ENCODE measurements around the gene ZC3H13. TPM values are rescaled to one million over a fixed set of nuclear protein-coding genes. Genes with fewer than 3 reads are reported as not detected.

Gene ZC3H13
- total and polyA plus RNA-seq, 2 donors (not counting 1 experiment from before 2014, with no cell fraction given), result 4.8 to 65.7 TPM

DNA sequence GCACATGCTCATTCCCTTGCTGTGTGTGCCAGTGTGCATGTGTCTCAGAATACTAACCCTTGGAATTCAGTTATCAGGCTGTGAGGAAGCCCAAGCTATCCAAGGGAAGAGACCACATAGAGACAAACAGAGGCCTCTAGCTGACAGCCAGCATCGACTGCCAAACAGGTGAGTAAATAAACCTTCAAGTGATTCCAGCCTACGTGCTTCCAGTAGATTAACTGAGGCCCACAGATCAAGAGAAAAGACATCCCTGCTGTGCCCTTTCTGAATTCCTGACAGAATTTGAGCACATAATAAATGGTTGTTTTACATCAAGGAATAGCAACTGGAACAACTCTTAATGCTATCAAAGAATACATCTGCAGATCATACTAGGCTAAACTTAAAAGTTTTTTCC is 17.5 kb downstream of the ZC3H13 start:
- ChIA-PET CTCF (interaction anchor here (0.6 to 0.7 kb wide), 2 partner anchors 126 to 766 kb away, joined by 3 read pairs; no protein-coding TSS in a partner anchor), POLR2A (no interaction called here)
- Histone ChIP-seq H3K27me3 (replicated peaks in 1 of 4; ENCODE audit: control extremely low read depth in 1 of 4, control insufficient read depth in 3 of 4, insufficient read depth in 4 of 4, low read length in 3 of 4) (no peaks in the 10 kb centered on the region), H3K4me1 (ENCODE audit: control insufficient read depth in 2 of 2, insufficient read depth in 2 of 2, low read length in 2 of 2) (no peaks in the 10 kb centered on the region), H3K27ac (ENCODE audit: low read length in 2 of 2) (no peak overlapping the region), H3K9ac (ENCODE audit: low read length) (no peak overlapping the region), H3K9me3 (ENCODE audit: control extremely low read depth in 1 of 3, control insufficient read depth in 2 of 3, insufficient read depth in 1 of 3, low read length in 2 of 3) (peaks cover 0 to 4% (median 2%) of the 10 kb centered on the region in 3 donors), H3K4me2 (replicated peaks; ENCODE audit: low read depth, low read length, poor library complexity, severe bottlenecking) (no peak overlapping the region), H2AFZ (ENCODE audit: insufficient read depth, low read depth, low read length, poor library complexity, severe bottlenecking) (no peak overlapping the region), H3K4me3 (ENCODE audit: control extremely low read depth in 1 of 5, extremely low read depth in 1 of 5, insufficient read depth in 1 of 5, low read depth in 2 of 5, low read length in 4 of 5) (no peak overlapping the region), H3K79me2 (ENCODE audit: control insufficient read depth, insufficient read depth, low read length) (peaks cover 33% of the 10 kb centered on the region), H3K36me3 (replicated peaks in 1 of 2; ENCODE audit: control extremely low read depth in 1 of 2, control insufficient read depth in 1 of 2, extremely low read depth in 1 of 2, insufficient read depth in 2 of 2, low read length in 1 of 2) (peaks cover 15 to 52% of the 10 kb centered on the region in 2 experiments), H4K20me1 (ENCODE audit: control insufficient read depth, insufficient read depth, low read length, poor library complexity, severe bottlenecking) (no peaks in the 10 kb centered on the region)
- Mint-ChIP-seq H3K9me3 (ENCODE audit: insufficient read depth) (peaks cover 2% of the 10 kb centered on the region), H3K4me1 (no peaks in the 10 kb centered on the region), H3K4me3 (no peak overlapping the region), H3K27ac (no peak overlapping the region), H3K27me3 (no peaks in the 10 kb centered on the region)
- TF ChIP-seq EZH2 (IDR thresholded peaks at IDR 0.05; ENCODE audit: borderline replicate concordance, insufficient read depth, low read depth, low read length, poor library complexity, severe bottlenecking), result no peak
- TF ChIP-seq, protein P1, sequence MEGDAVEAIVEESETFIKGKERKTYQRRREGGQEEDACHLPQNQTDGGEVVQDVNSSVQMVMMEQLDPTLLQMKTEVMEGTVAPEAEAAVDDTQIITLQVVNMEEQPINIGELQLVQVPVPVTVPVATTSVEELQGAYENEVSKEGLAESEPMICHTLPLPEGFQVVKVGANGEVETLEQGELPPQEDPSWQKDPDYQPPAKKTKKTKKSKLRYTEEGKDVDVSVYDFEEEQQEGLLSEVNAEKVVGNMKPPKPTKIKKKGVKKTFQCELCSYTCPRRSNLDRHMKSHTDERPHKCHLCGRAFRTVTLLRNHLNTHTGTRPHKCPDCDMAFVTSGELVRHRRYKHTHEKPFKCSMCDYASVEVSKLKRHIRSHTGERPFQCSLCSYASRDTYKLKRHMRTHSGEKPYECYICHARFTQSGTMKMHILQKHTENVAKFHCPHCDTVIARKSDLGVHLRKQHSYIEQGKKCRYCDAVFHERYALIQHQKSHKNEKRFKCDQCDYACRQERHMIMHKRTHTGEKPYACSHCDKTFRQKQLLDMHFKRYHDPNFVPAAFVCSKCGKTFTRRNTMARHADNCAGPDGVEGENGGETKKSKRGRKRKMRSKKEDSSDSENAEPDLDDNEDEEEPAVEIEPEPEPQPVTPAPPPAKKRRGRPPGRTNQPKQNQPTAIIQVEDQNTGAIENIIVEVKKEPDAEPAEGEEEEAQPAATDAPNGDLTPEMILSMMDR (IDR thresholded peaks at IDR 0.05), result no peak
- intact Hi-C loops (cut with micrococcal nuclease), result no loop called here
- no peak for DNase-seq
- 100% methylated on average over 1 of the region's 2 CpGs for WGBS (ENCODE audit: insufficient coverage)
- ATAC-seq (ENCODE audit: low read depth), result no peak

GRCh38 chr13:46032341-46032740 is 20.2 kb downstream of the ZC3H13 start:
- no peak overlapping the region for H2AFZ ChIP-seq (ENCODE audit: insufficient read depth, low read depth, low read length, poor library complexity, severe bottlenecking)
- TF ChIP-seq, protein P1 (IDR thresholded peaks at IDR 0.05), result no peak
- no peak for TF ChIP-seq EZH2 (IDR thresholded peaks at IDR 0.05; ENCODE audit: borderline replicate concordance, insufficient read depth, low read depth, low read length, poor library complexity, severe bottlenecking)
- no peaks in the 10 kb centered on the region for H3K4me1 ChIP-seq (ENCODE audit: control insufficient read depth in 2 of 2, insufficient read depth in 2 of 2, low read length in 2 of 2)
- peaks cover 4% of the 10 kb centered on the region for H4K20me1 ChIP-seq (ENCODE audit: control insufficient read depth, insufficient read depth, low read length, poor library complexity, severe bottlenecking)
- no peak overlapping the region for H3K4me3 ChIP-seq (ENCODE audit: control extremely low read depth in 1 of 5, extremely low read depth in 1 of 5, insufficient read depth in 1 of 5, low read depth in 2 of 5, low read length in 4 of 5)
- Mint-ChIP-seq H3K9me3 (ENCODE audit: insufficient read depth) (peaks cover 2% of the 10 kb centered on the region), H3K27ac (no peak overlapping the region), H3K4me1 (peaks cover 7% of the 10 kb centered on the region), H3K4me3 (no peak overlapping the region), H3K27me3 (no peaks in the 10 kb centered on the region)
- intact Hi-C loops (cut with micrococcal nuclease), result no loop called here
- H3K4me2 ChIP-seq (replicated peaks; ENCODE audit: low read depth, low read length, poor library complexity, severe bottlenecking), result no peak overlapping the region
- no peak for ATAC-seq (ENCODE audit: low read depth)
- DNase-seq, result no peak
- H3K27ac ChIP-seq (ENCODE audit: low read length in 2 of 2), result no peak overlapping the region
- peaks cover 2 to 5% (median 4%) of the 10 kb centered on the region in 3 donors for H3K9me3 ChIP-seq (ENCODE audit: control extremely low read depth in 1 of 3, control insufficient read depth in 2 of 3, insufficient read depth in 1 of 3, low read length in 2 of 3)
- peaks cover 36% of the 10 kb centered on the region for H3K79me2 ChIP-seq (ENCODE audit: control insufficient read depth, insufficient read depth, low read length)
- CTCF ChIA-PET, result no interaction called here
- POLR2A ChIA-PET, result no interaction called here
- no peak overlapping the region for H3K9ac ChIP-seq (ENCODE audit: low read length)
- peaks cover 18 to 35% of the 10 kb centered on the region in 2 experiments for H3K36me3 ChIP-seq (replicated peaks in 1 of 2; ENCODE audit: control extremely low read depth in 1 of 2, control insufficient read depth in 1 of 2, extremely low read depth in 1 of 2, insufficient read depth in 2 of 2, low read length in 1 of 2)
- no peaks in the 10 kb centered on the region for H3K27me3 ChIP-seq (replicated peaks in 1 of 4; ENCODE audit: control extremely low read depth in 1 of 4, control insufficient read depth in 3 of 4, insufficient read depth in 4 of 4, low read length in 3 of 4)

Data from B cell (primary cell).